Measurements from ENCODE around the gene LRRC8C.

GRCh38 chr1:89705901-89706699, 73.2 kb downstream of the LRRC8C start:
- no peak for TF ChIP-seq CTCF (IDR thresholded peaks at IDR 0.05; ENCODE audit: insufficient read depth, low read depth, low read length)
- no peak for TF ChIP-seq EZH2 (IDR thresholded peaks at IDR 0.05; ENCODE audit: insufficient read depth, low read length)

All from astrocyte (in vitro differentiated cells and primary cell).